Lower leg skin (tissue), 4 donors: Measurements from ENCODE around the gene PDLIM1. TPM values are rescaled to one million over a fixed set of nuclear protein-coding genes. Genes with fewer than 3 reads are reported as not detected.

Experiments used
- DNase-seq, 2 donors: peaks; one replicate each; pipeline ENCODE4 v3.0.0-alpha.2; 2019; ENCODE audit warnings: low spot score in 2 of 2
- H3K4me3 ChIP-seq: fragments of 200-600 bp; sonication (generic); 2 replicates; pipeline ENCODE4 v1.5.1; 2017; ENCODE audit warnings: mild to moderate bottlenecking, low read depth; ENCODE audit not compliant: poor library complexity, severe bottlenecking
- CTCF ChIP-seq, 3 donors: fragments of 450-650 bp; IDR thresholded peaks; one replicate each; pipeline ENCODE4 v1.5.1; 2016; ENCODE audit warnings: antibody characterized with exemption in 3 of 3, mild to moderate bottlenecking in 3 of 3, moderate library complexity in 2 of 3
- POLR2A ChIP-seq, 2 donors: fragments of 450-650 bp; IDR thresholded peaks; one replicate each; pipeline ENCODE4 v1.6.1; 2016 to 2017; ENCODE audit warnings: antibody characterized with exemption in 2 of 2, mild to moderate bottlenecking in 1 of 2, moderate library complexity in 1 of 2
- WGBS, 2 donors: methylation state at CpG; one replicate each; pipeline ENCODE4 v1.1.5; 2018; 5-methylcytosine and 5-hydroxymethylcytosine counted together
- intact Hi-C: fragments of 100-400 bp; cut with DNase I; formaldehyde crosslinking; loops from one replicate; pipeline ENCODE4 v1.15.0; 2023; ENCODE audit warnings: low total_unique reads
- total RNA-seq, 4 donors: library from RNA; depleted of rRNA; stranded (reverse); fragments of >200 nt; gene quantifications; one replicate each; pipeline ENCODE4 v1.1.0, GENCODE V29; 2016

PDLIM1 gene
- total RNA-seq, 4 donors from 2014 or later, result 46.3 to 85.0 (median 61.4) TPM

- WGBS, 2 donors, result 69 to 85% methylated on average over 3 of the region's 3 CpGs
- intact Hi-C loops, result no loop called here
- H3K4me3 ChIP-seq, result no peak overlapping the region
- no peak for DNase-seq
- no peak for TF ChIP-seq CTCF (IDR thresholded peaks at IDR 0.05)
- no peak for TF ChIP-seq POLR2A (IDR thresholded peaks at IDR 0.05)
Measured at GRCh38 chr10:95306318-95306650, 15.5 kb upstream of the PDLIM1 start.

- H3K4me3 ChIP-seq, result no peak overlapping the region
- DNase-seq, result no peak
- TF ChIP-seq POLR2A (IDR thresholded peaks at IDR 0.05), result no peak
- TF ChIP-seq CTCF (IDR thresholded peaks at IDR 0.05), result no peak
- intact Hi-C loops, result no loop called here
- WGBS, 2 donors, result 71 to 83% methylated on average over 10 of the region's 10 CpGs
Measured at GRCh38 chr10:95305606-95306317, 15.0 kb upstream of the PDLIM1 start.

- H3K4me3 ChIP-seq, result no peak overlapping the region
- DNase-seq, result no peak
- intact Hi-C loops, result no loop called here
- WGBS, 2 donors, result 77 to 90% methylated on average over 2 of the region's 2 CpGs
- no peak for TF ChIP-seq POLR2A (IDR thresholded peaks at IDR 0.05)
- TF ChIP-seq CTCF (IDR thresholded peaks at IDR 0.05), result no peak
Measured at GRCh38 chr10:95304976-95305375, 14.2 kb upstream of the PDLIM1 start.

GRCh38 chr10:95304463-95304862 is 13.7 kb upstream of the PDLIM1 start:
- H3K4me3 ChIP-seq, result no peak overlapping the region
- TF ChIP-seq POLR2A (IDR thresholded peaks at IDR 0.05) (no peak), CTCF (IDR thresholded peaks at IDR 0.05) (no peak)
- no peak for DNase-seq
- 85 to 87% methylated on average over 4 of the region's 4 CpGs for WGBS, 2 donors
- intact Hi-C loops, result no loop called here

- TF ChIP-seq POLR2A (IDR thresholded peaks at IDR 0.05) (no peak), CTCF (IDR thresholded peaks at IDR 0.05) (no peak)
- DNase-seq, result no peak
- H3K4me3 ChIP-seq, result no peak overlapping the region
- 94 to 100% methylated on average over 1 of the region's 1 CpG for WGBS, 2 donors
- intact Hi-C loops, result no loop called here
Measured at GRCh38 chr10:95303950-95304349, 13.1 kb upstream of the PDLIM1 start.

- intact Hi-C loops, result no loop called here
- WGBS, 2 donors, result 79 to 85% methylated on average over 8 of the region's 8 CpGs
- no peak overlapping the region for H3K4me3 ChIP-seq
- DNase-seq, result no peak
- TF ChIP-seq POLR2A (IDR thresholded peaks at IDR 0.05) (no peak), CTCF (IDR thresholded peaks at IDR 0.05) (no peak)
Measured at GRCh38 chr10:95303535-95303934, 12.7 kb upstream of the PDLIM1 start.
